CD4-positive, alpha-beta T cell treated with Interferon alpha-2 for 1 hour (primary cell): ENCODE measurements around the gene PHF21B.

Source experiments
- DNase-seq, 2 donors: peaks; one replicate each; pipeline ENCODE4 v3.0.0-alpha.2; 2020 to 2022

Gene PHF21B

GRCh38 chr22:44890416-44891292 lies 119.2 kb downstream of the PHF21B start:
- no peak for DNase-seq

GRCh38 chr22:44889255-44889878 lies 120.4 kb downstream of the PHF21B start:
- DNase-seq, result no peak

DNA sequence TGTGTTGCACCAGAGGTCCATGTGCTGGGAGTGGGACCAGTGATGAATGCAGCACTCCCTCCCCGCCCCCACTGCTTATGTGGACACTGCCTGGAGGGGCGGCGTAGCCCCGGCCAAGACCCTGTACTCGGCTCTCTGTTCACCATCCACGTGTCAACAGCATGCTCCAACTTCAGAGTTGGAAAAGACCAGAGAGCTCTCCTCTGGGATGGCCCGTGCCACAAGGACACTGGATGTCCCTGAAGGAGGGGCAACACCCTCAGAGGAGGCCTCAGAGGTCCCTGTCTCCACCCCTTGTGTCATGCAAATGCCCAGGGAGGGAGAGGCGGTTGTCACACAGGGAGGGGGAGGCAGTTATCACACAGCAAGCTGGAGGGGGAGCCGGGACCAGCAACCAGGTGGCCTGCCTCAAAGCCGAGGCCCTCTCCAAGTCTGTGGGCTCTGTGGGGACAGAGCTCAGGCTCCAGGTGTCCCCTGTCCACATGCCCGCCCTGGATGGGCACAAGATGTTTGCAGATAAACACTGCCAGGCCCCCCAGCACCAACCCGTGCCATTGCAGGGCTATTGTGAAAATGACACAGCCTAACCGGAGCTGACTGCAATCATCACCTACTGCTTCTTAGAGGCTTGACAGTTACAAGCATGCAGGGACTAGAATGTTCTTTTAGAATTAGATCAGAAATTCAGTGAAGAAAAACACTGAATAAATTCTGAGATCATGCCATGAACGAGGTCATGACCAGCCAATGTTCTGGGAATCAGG lies 121.1 kb downstream of the PHF21B start:
- no peak for DNase-seq

DNA sequence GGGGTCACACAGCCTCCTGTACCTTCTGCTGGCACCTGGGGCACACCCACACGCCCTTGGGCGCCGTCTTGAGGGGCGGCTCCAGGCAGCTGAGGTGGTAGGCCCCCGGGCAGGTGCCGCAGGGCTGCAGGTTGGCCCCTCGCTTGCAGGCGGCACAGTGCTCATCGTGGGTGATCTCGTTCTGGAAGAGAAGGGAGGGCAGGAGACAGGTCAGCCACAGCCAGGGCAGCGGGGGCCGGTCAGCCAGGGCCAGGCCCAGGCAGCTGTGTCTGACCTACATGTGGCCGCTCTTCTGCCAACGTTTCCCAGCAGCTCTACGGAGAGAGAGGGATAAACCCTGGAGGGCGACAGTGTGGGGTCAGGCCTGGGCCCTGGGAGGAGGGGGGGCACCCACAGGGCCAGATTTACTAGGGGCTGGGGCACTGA lies 121.9 kb downstream of the PHF21B start:
- DNase-seq, result no peak

- DNase-seq, result no peak
These were observed 123.9 kb downstream of the PHF21B start for GRCh38 chr22:44885806-44886360.

DNA sequence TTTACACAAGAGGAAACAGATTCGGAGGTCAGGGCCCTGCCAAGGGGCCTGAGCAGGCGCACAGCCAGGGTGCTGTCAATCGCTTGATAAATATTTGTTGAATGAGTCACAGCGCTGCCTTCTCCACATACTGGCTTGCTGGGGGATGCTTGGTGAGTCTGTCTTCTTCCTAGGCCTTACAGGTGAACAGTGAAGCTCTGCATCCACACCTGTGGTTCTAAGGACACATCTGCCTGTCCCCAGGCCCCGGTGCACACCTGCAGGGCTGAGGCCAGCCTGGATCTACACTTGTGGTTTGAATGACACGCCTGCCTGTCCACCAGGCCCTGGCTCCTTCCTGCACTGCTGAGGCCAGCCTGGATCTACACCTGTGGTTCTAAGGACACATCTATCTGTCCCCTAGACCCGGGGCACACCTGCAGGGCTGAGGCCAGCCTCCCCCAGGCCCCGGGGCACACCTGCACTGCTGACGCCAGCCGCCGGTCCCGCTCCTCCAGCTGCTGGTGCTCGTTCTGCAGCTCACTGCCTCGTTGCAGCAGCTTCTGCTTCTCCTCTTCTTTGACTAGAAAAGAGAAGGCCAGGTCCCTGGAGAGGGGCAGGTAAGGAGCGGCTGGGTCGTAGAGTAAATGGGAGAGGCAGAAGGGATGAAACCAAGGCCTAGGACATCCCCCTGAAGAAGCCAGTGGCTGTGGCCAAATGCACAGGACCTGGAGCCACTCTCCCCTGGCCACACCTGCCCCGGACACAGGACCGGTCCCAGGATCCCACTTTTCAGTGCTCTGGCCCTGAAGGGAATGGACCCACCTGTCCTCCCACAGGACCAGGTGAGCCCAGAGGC lies 124.6 kb downstream of the PHF21B start:
- no peak for DNase-seq

DNA sequence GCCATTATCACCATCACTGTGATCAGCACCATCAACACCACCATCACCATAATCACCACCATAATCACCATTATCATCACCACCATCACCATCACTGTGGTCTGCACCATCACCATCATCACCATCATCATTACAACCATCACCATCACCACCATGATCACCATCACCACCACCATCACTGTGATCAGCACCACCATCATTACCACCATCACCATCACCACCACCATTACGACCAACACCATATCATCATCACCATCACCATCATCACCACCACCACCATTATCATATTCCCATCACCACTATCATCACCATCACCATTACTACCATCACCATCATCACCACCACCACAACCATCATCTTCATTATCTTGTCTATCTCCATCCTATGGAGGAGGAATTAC lies 125.2 kb downstream of the PHF21B start:
- DNase-seq, result no peak

DNA sequence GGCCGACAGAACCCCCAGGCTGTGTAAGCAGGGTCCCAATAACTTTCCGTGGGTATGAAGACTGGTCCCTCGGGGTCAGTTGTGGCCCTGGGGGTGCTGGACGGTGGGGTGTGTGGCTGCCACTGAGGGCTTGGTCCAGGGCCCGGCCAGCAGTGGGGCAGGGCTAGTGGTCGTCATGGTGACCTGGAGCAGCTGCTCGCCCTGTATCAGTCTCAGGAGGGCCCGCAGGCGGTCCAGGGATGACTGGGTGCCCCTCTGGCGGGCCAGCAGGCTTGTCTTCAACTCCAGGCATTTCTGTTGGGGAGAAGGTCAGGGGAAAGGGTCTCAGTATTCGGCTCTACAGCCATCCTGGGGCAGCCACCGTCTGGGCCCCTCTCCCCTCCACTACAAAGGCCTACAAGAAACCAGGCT lies 126.8 kb downstream of the PHF21B start:
- DNase-seq, result no peak

DNA sequence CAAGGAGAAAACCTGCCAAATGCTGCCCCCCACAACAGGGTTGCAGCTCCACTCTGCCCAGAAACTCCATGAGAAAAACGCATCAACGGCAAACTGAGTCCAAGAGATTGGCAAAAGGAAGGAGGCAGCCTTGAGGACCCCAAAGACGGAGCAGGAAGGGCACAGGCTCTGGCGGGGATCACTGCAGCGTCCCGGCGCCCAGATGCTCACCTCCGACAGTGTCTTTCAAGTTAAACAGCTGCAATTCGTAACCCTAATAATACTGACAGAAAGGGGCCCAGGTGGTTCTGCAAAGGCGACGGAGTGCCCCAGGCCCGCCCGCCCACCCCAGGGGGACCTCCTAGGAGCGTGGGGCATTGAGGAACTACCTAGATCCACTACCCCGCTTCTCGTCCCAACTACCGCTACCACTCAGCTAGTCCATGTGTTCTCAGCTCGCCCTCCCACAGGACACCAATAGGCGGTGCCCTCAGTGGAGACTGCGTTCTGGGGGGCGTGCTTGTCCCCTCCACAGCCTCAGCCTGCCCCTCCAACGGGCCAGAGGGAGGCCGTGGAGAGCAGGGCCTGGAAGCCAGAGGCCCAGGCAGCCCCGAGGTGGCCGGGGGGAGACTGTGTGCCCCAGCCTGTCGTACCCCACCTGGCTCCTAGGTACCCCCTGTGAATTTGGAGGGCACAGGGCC lies 127.4 kb downstream of the PHF21B start:
- no peak for DNase-seq

DNA sequence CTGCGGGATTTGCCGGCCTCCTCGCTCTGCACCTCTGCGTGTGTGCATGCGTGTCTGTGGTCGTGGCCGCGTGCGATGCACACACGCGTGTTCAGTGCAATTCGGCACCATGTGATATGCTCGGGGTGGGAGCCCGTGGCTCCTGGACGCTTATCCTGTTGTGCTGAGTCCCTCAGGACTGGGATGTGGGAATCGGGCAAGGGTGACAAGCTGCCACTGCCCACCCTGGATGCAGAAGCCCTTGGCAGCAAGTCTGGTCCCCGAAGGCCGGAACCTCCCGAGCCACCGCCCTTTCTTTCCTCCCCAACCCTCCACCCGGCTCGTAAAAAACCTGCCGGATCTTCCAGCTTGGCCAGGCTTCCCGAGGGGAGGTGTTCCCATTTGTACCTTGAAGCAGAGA lies 128.2 kb downstream of the PHF21B start:
- no peak for DNase-seq

DNA sequence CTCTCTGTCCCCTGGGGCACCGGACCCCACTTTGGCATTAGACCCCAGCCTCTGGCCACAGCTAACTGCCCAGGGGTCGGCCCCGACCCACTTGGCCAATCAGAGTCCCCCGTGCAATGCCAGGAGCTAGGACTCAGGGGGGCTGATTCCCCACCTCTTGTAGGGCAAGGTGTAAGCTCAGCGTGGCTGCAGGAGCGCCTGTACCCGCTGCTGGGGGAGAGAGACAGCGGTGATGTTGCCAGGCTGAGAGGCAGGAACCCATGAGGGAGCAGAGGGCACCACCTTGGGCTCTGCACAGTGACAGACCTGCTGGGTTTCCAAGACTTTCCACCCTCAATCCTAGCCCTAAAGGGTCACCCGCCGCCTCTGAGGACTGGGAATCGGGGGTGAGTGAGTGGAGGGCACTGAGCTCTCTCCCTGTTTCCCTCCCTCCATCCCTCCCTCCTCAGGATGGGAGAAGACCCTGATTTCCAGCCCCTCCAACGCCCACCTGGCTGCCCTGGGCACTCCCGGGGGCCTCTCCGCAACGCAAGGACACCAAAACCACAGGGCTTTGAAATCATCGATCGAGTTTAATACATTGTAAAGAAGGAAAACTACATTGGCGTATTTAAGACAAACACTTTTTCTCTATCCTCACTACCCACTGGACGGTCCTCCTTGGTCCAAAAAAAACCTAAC lies 129.1 kb downstream of the PHF21B start:
- no peak for DNase-seq

DNA sequence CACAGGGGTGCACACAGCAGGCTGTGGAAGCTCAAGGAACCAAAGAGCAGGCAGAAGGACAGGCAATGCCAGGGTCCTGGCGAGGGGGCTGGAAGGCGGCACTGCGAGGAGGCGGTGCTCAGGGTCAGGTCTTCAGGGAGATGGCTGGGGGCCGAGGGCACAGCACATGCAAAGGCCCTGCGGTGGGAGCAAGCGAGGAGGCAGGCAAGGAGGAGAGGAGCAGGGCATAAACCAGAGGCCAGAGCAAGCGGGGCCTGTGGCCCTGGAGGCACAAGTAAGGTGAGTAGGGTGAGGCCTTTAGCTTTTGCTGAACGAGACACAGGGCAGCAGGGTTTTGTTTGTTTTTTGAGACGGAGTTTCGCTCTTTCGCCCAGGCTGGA lies 130.5 kb downstream of the PHF21B start:
- DNase-seq, result no peak

GRCh38 chr22:44878483-44879300 lies 131.1 kb downstream of the PHF21B start:
- DNase-seq, result no peak

- no peak for DNase-seq
These were observed 132.9 kb downstream of the PHF21B start for GRCh38 chr22:44876921-44877320.

DNA sequence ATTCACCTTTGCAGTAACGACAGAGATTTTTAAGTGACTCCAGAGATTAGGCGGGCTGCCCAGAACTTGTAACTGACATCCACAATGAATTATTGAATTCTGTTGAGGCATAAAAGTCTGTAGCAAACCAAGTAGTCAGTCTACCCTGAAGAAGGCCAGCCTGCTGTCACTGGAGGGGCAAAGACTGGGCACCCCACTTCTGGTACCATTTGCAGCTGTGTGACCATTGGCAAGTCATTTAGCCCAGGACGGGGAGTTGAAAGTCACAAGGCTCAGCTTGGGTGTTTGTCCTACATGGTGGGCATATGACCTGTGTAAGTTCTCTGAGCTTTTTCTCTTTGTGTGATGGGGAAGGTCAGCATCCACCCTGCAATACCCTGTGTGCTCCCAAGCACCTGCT lies 138.0 kb downstream of the PHF21B start:
- DNase-seq, result no peak

DNA sequence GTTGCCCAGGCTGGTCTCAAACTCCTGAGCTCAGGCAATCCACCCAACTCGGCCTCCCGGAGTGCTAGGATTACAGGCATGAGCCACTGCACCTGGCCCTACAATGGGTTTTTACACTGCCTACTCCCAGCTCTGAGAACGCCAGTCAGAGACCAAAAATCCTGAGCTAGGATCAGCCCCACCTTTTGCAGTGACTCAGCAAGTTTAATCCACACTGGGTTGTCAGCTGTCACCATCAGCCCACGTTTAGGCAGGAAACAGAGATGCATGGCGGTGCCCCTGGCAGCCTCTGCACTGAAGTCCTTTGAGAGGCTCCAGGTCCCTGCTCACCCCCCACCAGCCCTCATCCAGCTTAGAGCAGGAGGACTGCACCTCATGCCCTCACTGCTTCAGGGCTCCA lies 139.8 kb downstream of the PHF21B start:
- no peak for DNase-seq

GRCh38 chr22:44869196-44869595 lies 140.6 kb downstream of the PHF21B start:
- no peak for DNase-seq

GRCh38 chr22:44865193-44866057 lies 144.4 kb downstream of the PHF21B start:
- no peak for DNase-seq
